IPS-NIHi11 (cell line): ENCODE data around the gene EHBP1L1.

Source experiments
- DNase-seq: peaks from one replicate; pipeline ENCODE4 v3.0.0; 2012; ENCODE audit warnings: mixed read lengths, low spot score

Gene EHBP1L1

GRCh38 chr11:65595131-65595530 lies 19.3 kb downstream of the EHBP1L1 start:
- DNase-seq = no peak

GRCh38 chr11:65595543-65596281 lies 19.9 kb downstream of the EHBP1L1 start, which contains the start of gene KCNK7:
Gene KCNK7 (minus strand): TSS chr11:65595800. CDS start chr11:65595772, 28 bp downstream.
- DNase-seq = no peak

GRCh38 chr11:65596520-65596919 lies 20.7 kb downstream of the EHBP1L1 start:
- DNase-seq = no peak

- no peak for DNase-seq
Observed at GRCh38 chr11:65598258-65598699, 22.4 kb downstream of the EHBP1L1 start.

- no peak for DNase-seq
Observed at GRCh38 chr11:65599216-65599954, 23.5 kb downstream of the EHBP1L1 start.

GRCh38 chr11:65599955-65600246 lies 24.0 kb downstream of the EHBP1L1 start:
- DNase-seq = no peak

GRCh38 chr11:65604258-65604657 lies 28.4 kb downstream of the EHBP1L1 start:
- no peak for DNase-seq

- peak; percentile 99 for DNase-seq
Observed at GRCh38 chr11:65606876-65607613, 31.2 kb downstream of the EHBP1L1 start.

GRCh38 chr11:65607614-65608426 lies 32.0 kb downstream of the EHBP1L1 start:
- DNase-seq = no peak

- no peak for DNase-seq
Observed at GRCh38 chr11:65609229-65609628, 33.4 kb downstream of the EHBP1L1 start.

GRCh38 chr11:65609665-65610064 lies 33.8 kb downstream of the EHBP1L1 start:
- no peak for DNase-seq

- DNase-seq = no peak
Observed at GRCh38 chr11:65610404-65610803, 34.6 kb downstream of the EHBP1L1 start.

GRCh38 chr11:65611028-65611757 lies 35.3 kb downstream of the EHBP1L1 start:
- no peak for DNase-seq

GRCh38 chr11:65611758-65612603 lies 36.1 kb downstream of the EHBP1L1 start:
- no peak for DNase-seq

- DNase-seq = no peak
Observed at GRCh38 chr11:65612691-65613090, 36.8 kb downstream of the EHBP1L1 start.

- DNase-seq = no peak
Observed at GRCh38 chr11:65613091-65613928, 37.5 kb downstream of the EHBP1L1 start.

- peak; percentile 99 for DNase-seq
Observed at GRCh38 chr11:65615229-65615949, 39.5 kb downstream of the EHBP1L1 start, which contains the start of gene PCNX3. Gene PCNX3 (plus strand): TSS chr11:65615776. CDS start chr11:65616312, 536 bp downstream.

GRCh38 chr11:65615950-65616574 lies 40.2 kb downstream of the EHBP1L1 start:
- DNase-seq = peak; percentile 89
